K562 (cell line): ENCODE data around the gene SYT15. TPM values are rescaled to one million over a fixed set of nuclear protein-coding genes. Genes with fewer than 3 reads are reported as not detected.
A peak's percentile ranks its signal among the peaks of the same experiment; 100 is the strongest.

Experiments
- ATAC-seq: fragments of 200-7000 bp; cut with Tn5 transposase; 3 replicates; pipeline ENCODE4 v1.9.1; 2020; ENCODE audit warnings: moderate library complexity
- BruUV-seq: library from RNA; stranded (reverse); fragments of 400-500 nt; replicated peaks from 2 replicates; lab custom pipeline; 2021; lab: Mats Ljungman, UMichigan
- CTCF ChIA-PET: fragments of 300-600 bp; formaldehyde crosslinking; extraction: SDS; loops from one replicate; lab custom pipeline; 2021; ENCODE audit warnings: low intra/inter-chr PET ratio; lab: Yijun Ruan, JAX
- POLR2A ChIA-PET: fragments of 300-600, 350-650 bp; sonication (Branson Sonifier 250); formaldehyde crosslinking; extraction: SDS; loops from one replicate; lab custom pipeline; 2021; ENCODE audit warnings: antibody characterized with exemption, inconsistent platforms; lab: Yijun Ruan, JAX
- DNase-seq, 4 experiments: peaks; one replicate each; pipeline versions ENCODE4 v3.0.0 to v3.0.0-alpha.2; 2011 to 2018; ENCODE audit warnings: low spot score in 3 of 4, mixed read lengths in 3 of 4; ENCODE audit errors: extremely low read depth in 1 of 4
- FAIRE-seq: peaks from 2 replicates; lab custom pipeline; 2011; peaks lifted over from hg19 to GRCh38; lab: Jason Lieb, UNC
- H2AFZ ChIP-seq: 2 replicates; pipeline ENCODE4 v1.6.0; 2011; ENCODE audit warnings: low read depth, low read length, control low read depth, inconsistent platforms
- H3K27ac ChIP-seq: fragments of 200-600 bp; 3 replicates; pipeline ENCODE4 v1.8.0; 2011; ENCODE audit warnings: low read depth, mild to moderate bottlenecking, control low read depth, inconsistent platforms, low read length, moderate library complexity, mixed read lengths; ENCODE audit errors: extremely low read depth
- H3K27me3 ChIP-seq, 2 experiments: fragments of 300-600 bp in 1 of 2; 2 replicates in 1 of 2; 3 replicates in 1 of 2; pipeline versions ENCODE4 v1.6.0 to v1.8.0; 2011; ENCODE audit warnings: inconsistent platforms in 2 of 2, low read length in 2 of 2, mild to moderate bottlenecking in 1 of 2, mixed read lengths in 1 of 2, moderate library complexity in 1 of 2; ENCODE audit not compliant: control insufficient read depth in 2 of 2, insufficient read depth in 2 of 2
- H3K36me3 ChIP-seq: fragments of 300-600 bp; 3 replicates; pipeline ENCODE4 v1.8.0; 2011; ENCODE audit warnings: mild to moderate bottlenecking, low read length, inconsistent platforms; ENCODE audit not compliant: control insufficient read depth, insufficient read depth
- H3K4me1 ChIP-seq, 2 experiments: fragments of 200-600 bp in 1 of 2; replicated peaks in 1 of 2; 2 replicates in 1 of 2; 3 replicates in 1 of 2; pipeline versions ENCODE4 v1.5.1 to v1.8.0; 2011; ENCODE audit warnings: inconsistent platforms in 2 of 2, low read length in 2 of 2, mild to moderate bottlenecking in 1 of 2, mixed read lengths in 1 of 2, moderate library complexity in 1 of 2; ENCODE audit not compliant: control insufficient read depth in 2 of 2, insufficient read depth in 2 of 2
- H3K4me2 ChIP-seq: 2 replicates; pipeline ENCODE4 v1.6.1; 2011; ENCODE audit warnings: low read length, control low read depth, inconsistent platforms, mixed read lengths; ENCODE audit not compliant: insufficient read depth
- H3K4me3 ChIP-seq: fragments of 200-600 bp; sonication (generic), shearing (Covaris generic); 2 replicates; pipeline ENCODE4 v1.5.1; 2016; ENCODE audit warnings: control low read depth, inconsistent platforms
- H3K79me2 ChIP-seq: fragments of 200-600 bp; 3 replicates; pipeline ENCODE4 v1.8.0; 2011; ENCODE audit warnings: low read length, inconsistent platforms; ENCODE audit not compliant: control insufficient read depth, insufficient read depth
- H3K9ac ChIP-seq, 2 experiments: 2 replicates each; pipeline versions ENCODE4 v1.6.0 to v1.6.1; 2011; ENCODE audit warnings: low read depth in 2 of 2, low read length in 2 of 2, control low read depth in 1 of 2, inconsistent platforms in 1 of 2, mild to moderate bottlenecking in 1 of 2, mixed read lengths in 1 of 2; ENCODE audit not compliant: insufficient read depth in 1 of 2
- H3K9me1 ChIP-seq: one replicate; pipeline ENCODE4 v1.6.0; 2011; ENCODE audit warnings: inconsistent platforms, mild to moderate bottlenecking, low read length, moderate library complexity; ENCODE audit not compliant: control insufficient read depth, insufficient read depth
- H3K9me3 ChIP-seq: replicated peaks from 2 replicates; pipeline ENCODE4 v1.5.1; 2011; ENCODE audit warnings: low read depth, low read length, inconsistent platforms; ENCODE audit not compliant: control insufficient read depth, insufficient read depth
- H4K20me1 ChIP-seq: replicated peaks from 2 replicates; pipeline ENCODE4 v1.6.1; 2011; ENCODE audit warnings: low read length, inconsistent platforms, mixed read lengths; ENCODE audit not compliant: control insufficient read depth, insufficient read depth
- EGR1 ChIP-seq: fragments of 450-650 bp; conservative IDR thresholded peaks from 2 replicates; pipeline ENCODE4 v1.6.1; 2017; ENCODE audit warnings: mild to moderate bottlenecking
- HBP1 ChIP-seq: fragments of 450-650 bp; formaldehyde crosslinking; IDR thresholded peaks from 2 replicates; pipeline ENCODE4 v1.4.0; 2022; ENCODE audit warnings: missing genetic modification characterization
- HMGN3 ChIP-seq: IDR thresholded peaks from 2 replicates; pipeline ENCODE4 v1.6.1; 2011; ENCODE audit warnings: borderline replicate concordance, low read depth, mild to moderate bottlenecking, mixed read lengths, low read length; ENCODE audit not compliant: insufficient read length; ENCODE audit errors: extremely low read depth
- NR2F6 ChIP-seq: fragments of 450-650 bp; formaldehyde crosslinking; IDR thresholded peaks from 2 replicates; pipeline ENCODE4 v1.4.0; 2020; ENCODE audit warnings: mild to moderate bottlenecking
- PYGO2 ChIP-seq: fragments of 450-650 bp; IDR thresholded peaks from 2 replicates; pipeline ENCODE4 v1.6.1; 2016; ENCODE audit warnings: mild to moderate bottlenecking, missing genetic modification characterization, moderate library complexity, missing compliant biosample characterization
- TAL1 ChIP-seq: fragments of 450-650 bp; IDR thresholded peaks from 2 replicates; pipeline ENCODE4 v1.6.1; 2016; ENCODE audit warnings: mild to moderate bottlenecking
- ZBTB43 ChIP-seq: sonication (generic); formaldehyde crosslinking; IDR thresholded peaks from 2 replicates; pipeline ENCODE4 v1.8.0; 2023; ENCODE audit warnings: mild to moderate bottlenecking, missing genetic modification reagents
- ZNF444 ChIP-seq: fragments of 250-450 bp; sonication (Bioruptor Pico); IDR thresholded peaks from 2 replicates; pipeline ENCODE4 v1.4.0; 2020; ENCODE audit warnings: mild to moderate bottlenecking, moderate library complexity
- WGBS: fragments of 100-300 bp; shearing (Covaris generic); methylation state at CpG from one replicate; pipeline ENCODE4 v1.1.6; 2016; ENCODE audit warnings: low coverage, mixed read lengths; ENCODE audit not compliant: insufficient coverage; ENCODE audit errors: missing lambda C conversion rate; 5-methylcytosine and 5-hydroxymethylcytosine counted together
- in situ Hi-C: fragments of 300-500 bp; cut with MboI; formaldehyde crosslinking; loops from 4 replicates; pipeline ENCODE4 v1.15.0; 2018; ENCODE audit warnings: inconsistent platforms, mixed read lengths
- intact Hi-C: fragments of 100-400 bp; cut with micrococcal nuclease; formaldehyde crosslinking; loops from 2 replicates; pipeline ENCODE4 v1.14.2; 2022
- polyA plus RNA-seq, 8 experiments: library from polyadenylated mRNA; depleted of rRNA in 4 of 8; stranded (reverse) in 5 of 8; unstranded in 3 of 8; fragments of >200 nt; fragmentation: Nextera tagmentation in 2 of 8; fragmentation: Illumina TruSeq in 1 of 8; extraction: Ambion mirVana in 2 of 8; extraction: Trizol in 1 of 8; gene quantifications; 2 replicates each; pipeline versions ENCODE4 v1.2.1 to v1.2.3, GENCODE V29; 2011 to 2014; ENCODE audit warnings: inconsistent platforms in 1 of 8, missing spikeins in 1 of 8
- total RNA-seq, 7 experiments: library from RNA; depleted of rRNA in 6 of 7; stranded (reverse); fragments of >200 nt in 6 of 7; fragmentation: Illumina TruSeq in 2 of 7; extraction: Trizol in 2 of 7; gene quantifications; 2 replicates each; pipeline versions ENCODE4 v1.2.1 to v1.2.3, GENCODE V29; 2011 to 2021; ENCODE audit warnings: low replicate concordance in 1 of 7
- TF ChIP-seq, protein P1 (sequence below): fragments of 250-450 bp; sonication (Bioruptor Pico); IDR thresholded peaks from 2 replicates; pipeline ENCODE4 v1.4.0; 2020; ENCODE audit warnings: mild to moderate bottlenecking, moderate library complexity
- TF ChIP-seq, protein P2 (sequence below): fragments of 250-450 bp; sonication (Bioruptor Pico); IDR thresholded peaks from 2 replicates; pipeline ENCODE4 v1.5.0; 2020; ENCODE audit warnings: mild to moderate bottlenecking

The SYT15 gene
- total and polyA plus RNA-seq, 9 of the 15 experiments (the other 6 are each of a cell fraction or from before 2014, with no cell fraction given), result 0.05 to 0.82 (median 0.21) TPM; not detected in 1

DNA sequence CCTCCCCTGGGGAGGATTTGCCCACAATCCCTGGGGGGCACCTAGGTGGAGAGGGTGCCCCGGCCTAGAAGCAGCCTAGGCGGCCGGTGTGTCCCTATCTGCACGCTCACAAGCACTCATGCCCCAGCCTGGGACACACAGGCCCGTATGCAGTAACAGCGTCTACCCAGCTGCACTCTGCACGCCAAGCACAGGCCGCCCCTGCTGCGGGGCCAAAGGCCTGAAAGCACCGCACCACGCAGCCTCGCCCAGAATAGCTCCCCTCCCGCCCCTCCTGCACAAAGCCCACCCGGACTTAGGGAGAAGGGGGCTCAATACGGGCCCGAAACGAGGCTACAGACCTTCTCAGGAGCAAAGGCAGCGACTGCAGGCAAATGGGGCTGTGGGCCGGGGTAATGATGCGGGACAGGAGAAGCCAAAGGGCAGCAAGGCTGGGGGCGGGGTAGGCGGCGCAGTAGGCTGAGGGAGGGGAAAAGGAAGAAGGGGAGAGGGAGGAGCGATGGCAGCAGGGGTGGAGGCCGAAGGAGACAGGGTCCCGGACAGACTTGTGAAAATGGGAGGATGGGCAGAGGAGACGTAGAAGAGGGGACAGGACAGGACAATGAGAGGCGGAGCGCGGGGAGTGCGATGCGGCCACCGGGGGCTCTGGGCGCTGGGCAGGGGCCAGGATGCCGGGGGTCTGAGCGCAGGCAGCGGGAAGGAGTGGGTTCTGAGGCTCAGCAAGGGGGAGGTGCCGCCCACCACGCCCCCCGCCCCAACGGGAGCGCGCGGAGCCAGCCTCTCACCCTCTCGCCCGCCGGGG is 23.0 kb upstream of the SYT15 start:
- no peak for FAIRE-seq
- no peaks in the 10 kb centered on the region for H3K36me3 ChIP-seq
- H3K9me1 ChIP-seq, result no peaks in the 10 kb centered on the region
- no peak for DNase-seq
- H3K27ac ChIP-seq, result no peak overlapping the region
- no peaks in the 10 kb centered on the region for H3K9me3 ChIP-seq
- peaks cover 35 to 88% of the 10 kb centered on the region in 2 experiments for H3K27me3 ChIP-seq
- CTCF ChIA-PET, result no interaction called here
- in situ Hi-C loops, result loop anchor here (5.0 kb wide), 1 partner anchor 1221 kb away; no protein-coding TSS in a partner anchor
- H2AFZ ChIP-seq, result no peak overlapping the region
- TF ChIP-seq HBP1 (CRISPR knock-in tag) (no peak), HMGN3 (peak; percentile 52), ZNF444 (CRISPR knock-in tag) (no peak), TAL1 (no peak), EGR1 (0 out of 2 replicates have a peak, but pooled peaks have one; percentile 7), NR2F6 (no peak), ZBTB43 (CRISPR knock-in tag) (no peak), PYGO2 (tag) (no peak)
- TF ChIP-seq, protein P1, sequence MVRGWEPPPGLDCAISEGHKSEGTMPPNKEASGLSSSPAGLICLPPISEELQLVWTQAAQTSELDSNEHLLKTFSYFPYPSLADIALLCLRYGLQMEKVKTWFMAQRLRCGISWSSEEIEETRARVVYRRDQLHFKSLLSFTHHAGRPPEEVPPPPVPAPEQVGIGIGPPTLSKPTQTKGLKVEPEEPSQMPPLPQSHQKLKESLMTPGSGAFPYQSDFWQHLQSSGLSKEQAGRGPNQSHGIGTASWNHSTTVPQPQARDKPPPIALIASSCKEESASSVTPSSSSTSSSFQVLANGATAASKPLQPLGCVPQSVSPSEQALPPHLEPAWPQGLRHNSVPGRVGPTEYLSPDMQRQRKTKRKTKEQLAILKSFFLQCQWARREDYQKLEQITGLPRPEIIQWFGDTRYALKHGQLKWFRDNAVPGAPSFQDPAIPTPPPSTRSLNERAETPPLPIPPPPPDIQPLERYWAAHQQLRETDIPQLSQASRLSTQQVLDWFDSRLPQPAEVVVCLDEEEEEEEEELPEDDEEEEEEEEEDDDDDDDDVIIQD (CRISPR knock-in tag), result no peak
- TF ChIP-seq, protein P2, sequence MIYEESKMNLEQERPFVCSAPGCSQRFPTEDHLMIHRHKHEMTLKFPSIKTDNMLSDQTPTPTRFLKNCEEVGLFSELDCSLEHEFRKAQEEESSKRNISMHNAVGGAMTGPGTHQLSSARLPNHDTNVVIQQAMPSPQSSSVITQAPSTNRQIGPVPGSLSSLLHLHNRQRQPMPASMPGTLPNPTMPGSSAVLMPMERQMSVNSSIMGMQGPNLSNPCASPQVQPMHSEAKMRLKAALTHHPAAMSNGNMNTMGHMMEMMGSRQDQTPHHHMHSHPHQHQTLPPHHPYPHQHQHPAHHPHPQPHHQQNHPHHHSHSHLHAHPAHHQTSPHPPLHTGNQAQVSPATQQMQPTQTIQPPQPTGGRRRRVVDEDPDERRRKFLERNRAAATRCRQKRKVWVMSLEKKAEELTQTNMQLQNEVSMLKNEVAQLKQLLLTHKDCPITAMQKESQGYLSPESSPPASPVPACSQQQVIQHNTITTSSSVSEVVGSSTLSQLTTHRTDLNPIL (CRISPR knock-in tag), result no peak
- TF ChIP-seq, all 486 proteins: peak for 2
- peaks cover 52% of the 10 kb centered on the region for H4K20me1 ChIP-seq
- H3K4me1 ChIP-seq, result peaks cover 3 to 15% of the 10 kb centered on the region in 2 experiments; a peak in 4 of 5 replicates
- H3K9ac ChIP-seq, result no peak overlapping the region; a peak in 1 of 4 replicates
- no peak overlapping the region for H3K4me3 ChIP-seq
- H3K79me2 ChIP-seq, result no peaks in the 10 kb centered on the region
- POLR2A ChIA-PET, result interaction anchor here (0.7 to 1.4 kb wide), 3 partner anchors 9 to 12 kb away, joined by 3 to 4 read pairs (median 3); no protein-coding TSS in a partner anchor
- no peak overlapping the region for H3K4me2 ChIP-seq
- peak; percentile 5; the same call in 1 of the 3 replicates for ATAC-seq
- BruUV-seq, result no TSS peak
- 20% methylated on average over 47 of the region's 47 CpGs for WGBS
- intact Hi-C loops, result no loop called here
